ENCODE results near the gene PPP1R3G.
"Not testable (repeated sequence)": the region's sequence is repeated elsewhere in the genome, so short reads cannot be mapped to it uniquely, and the experiment has no call there.

PPP1R3G gene

GRCh38 chr6:5109436-5109835 lies 24.3 kb downstream of the PPP1R3G start:
- no peaks in the 10 kb centered on the region for H3K9me3 Mint-ChIP-seq
- H3K27ac Mint-ChIP-seq = no peak overlapping the region
- no peaks in the 10 kb centered on the region for H3K4me1 Mint-ChIP-seq (ENCODE audit: low read depth)

GRCh38 chr6:5110246-5110645 lies 25.1 kb downstream of the PPP1R3G start:
- H3K36me3 Mint-ChIP-seq (ENCODE audit: low read depth) = no peaks in the 10 kb centered on the region
- H3K4me3 Mint-ChIP-seq = no peak overlapping the region
- H3K4me1 Mint-ChIP-seq (ENCODE audit: low read depth) = no peaks in the 10 kb centered on the region
- H3K27ac Mint-ChIP-seq = no peak overlapping the region
- no peaks in the 10 kb centered on the region for H3K9me3 Mint-ChIP-seq
- no peaks in the 10 kb centered on the region for H3K27me3 Mint-ChIP-seq (ENCODE audit: low read depth)
- no peak for DNase-seq (ENCODE audit: low spot score)

More at GRCh38 chr6:5109436-5109835, 24.3 kb downstream of the PPP1R3G start:
- DNase-seq (ENCODE audit: low spot score) = no peak
- Mint-ChIP-seq H3K36me3 (ENCODE audit: low read depth) (no peaks in the 10 kb centered on the region), H3K4me3 (no peak overlapping the region), H3K27me3 (ENCODE audit: low read depth) (no peaks in the 10 kb centered on the region)

- Mint-ChIP-seq H3K36me3 (ENCODE audit: low read depth) (no peaks in the 10 kb centered on the region), H3K27me3 (ENCODE audit: low read depth) (no peaks in the 10 kb centered on the region), H3K4me3 (no peak overlapping the region), H3K27ac (no peak overlapping the region), H3K9me3 (no peaks in the 10 kb centered on the region), H3K4me1 (ENCODE audit: low read depth) (no peaks in the 10 kb centered on the region)
- DNase-seq (ENCODE audit: low spot score) = no peak
Observed at GRCh38 chr6:5111626-5112025, 26.5 kb downstream of the PPP1R3G start.

GRCh38 chr6:5112066-5112799 lies 27.1 kb downstream of the PPP1R3G start:
- H3K27ac Mint-ChIP-seq = no peak overlapping the region
- no peaks in the 10 kb centered on the region for H3K27me3 Mint-ChIP-seq (ENCODE audit: low read depth)
- no peak overlapping the region for H3K4me3 Mint-ChIP-seq
- no peaks in the 10 kb centered on the region for H3K4me1 Mint-ChIP-seq (ENCODE audit: low read depth)
- no peaks in the 10 kb centered on the region for H3K9me3 Mint-ChIP-seq
- DNase-seq (ENCODE audit: low spot score) = no peak
- no peaks in the 10 kb centered on the region for H3K36me3 Mint-ChIP-seq (ENCODE audit: low read depth)

GRCh38 chr6:5113096-5113495 lies 28.0 kb downstream of the PPP1R3G start:
- DNase-seq (ENCODE audit: low spot score) = no peak
- no peaks in the 10 kb centered on the region for H3K36me3 Mint-ChIP-seq (ENCODE audit: low read depth)
- H3K4me3 Mint-ChIP-seq = no peak overlapping the region
- no peaks in the 10 kb centered on the region for H3K27me3 Mint-ChIP-seq (ENCODE audit: low read depth)
- H3K27ac Mint-ChIP-seq = no peak overlapping the region
- no peaks in the 10 kb centered on the region for H3K9me3 Mint-ChIP-seq
- no peaks in the 10 kb centered on the region for H3K4me1 Mint-ChIP-seq (ENCODE audit: low read depth)

- H3K27ac Mint-ChIP-seq = no peak overlapping the region
- H3K4me3 Mint-ChIP-seq = no peak overlapping the region
- no peak for DNase-seq (ENCODE audit: low spot score)
- no peaks in the 10 kb centered on the region for H3K27me3 Mint-ChIP-seq (ENCODE audit: low read depth)
- no peaks in the 10 kb centered on the region for H3K36me3 Mint-ChIP-seq (ENCODE audit: low read depth)
- H3K9me3 Mint-ChIP-seq = no peaks in the 10 kb centered on the region
- no peaks in the 10 kb centered on the region for H3K4me1 Mint-ChIP-seq (ENCODE audit: low read depth)
Observed at GRCh38 chr6:5115168-5115567, 30.0 kb downstream of the PPP1R3G start.

- Mint-ChIP-seq H3K36me3 (ENCODE audit: low read depth) (no peaks in the 10 kb centered on the region), H3K27ac (no peak overlapping the region), H3K27me3 (ENCODE audit: low read depth) (no peaks in the 10 kb centered on the region), H3K9me3 (no peaks in the 10 kb centered on the region), H3K4me1 (ENCODE audit: low read depth) (no peaks in the 10 kb centered on the region), H3K4me3 (no peak overlapping the region)
- DNase-seq (ENCODE audit: low spot score) = no peak
Observed at GRCh38 chr6:5116243-5116991, 31.3 kb downstream of the PPP1R3G start.

GRCh38 chr6:5119090-5119951 lies 34.2 kb downstream of the PPP1R3G start:
- Mint-ChIP-seq H3K27me3 (ENCODE audit: low read depth) (no peaks in the 10 kb centered on the region), H3K4me3 (no peak overlapping the region), H3K4me1 (ENCODE audit: low read depth) (no peaks in the 10 kb centered on the region), H3K9me3 (no peaks in the 10 kb centered on the region), H3K36me3 (ENCODE audit: low read depth) (no peaks in the 10 kb centered on the region), H3K27ac (no peak overlapping the region)
- no peak for DNase-seq (ENCODE audit: low spot score)

GRCh38 chr6:5120011-5120410 lies 34.9 kb downstream of the PPP1R3G start:
- Mint-ChIP-seq H3K9me3 (no peaks in the 10 kb centered on the region), H3K27ac (no peak overlapping the region), H3K27me3 (ENCODE audit: low read depth) (no peaks in the 10 kb centered on the region), H3K36me3 (ENCODE audit: low read depth) (no peaks in the 10 kb centered on the region), H3K4me1 (ENCODE audit: low read depth) (no peaks in the 10 kb centered on the region), H3K4me3 (no peak overlapping the region)
- DNase-seq (ENCODE audit: low spot score) = no peak

GRCh38 chr6:5120543-5120942 lies 35.4 kb downstream of the PPP1R3G start:
- H3K27ac Mint-ChIP-seq; H3K4me3 Mint-ChIP-seq; DNase-seq (ENCODE audit: low spot score); H3K4me1 Mint-ChIP-seq (ENCODE audit: low read depth); H3K9me3 Mint-ChIP-seq; H3K27me3 Mint-ChIP-seq (ENCODE audit: low read depth); H3K36me3 Mint-ChIP-seq (ENCODE audit: low read depth): not testable (repeated sequence)

GRCh38 chr6:5121479-5121878 lies 36.3 kb downstream of the PPP1R3G start:
- Mint-ChIP-seq H3K36me3 (ENCODE audit: low read depth) (no peaks in the 10 kb centered on the region), H3K9me3 (no peaks in the 10 kb centered on the region), H3K4me3 (no peak overlapping the region), H3K27me3 (ENCODE audit: low read depth) (no peaks in the 10 kb centered on the region), H3K27ac (no peak overlapping the region), H3K4me1 (ENCODE audit: low read depth) (no peaks in the 10 kb centered on the region)
- no peak for DNase-seq (ENCODE audit: low spot score)

- Mint-ChIP-seq H3K27me3 (ENCODE audit: low read depth) (no peaks in the 10 kb centered on the region), H3K36me3 (ENCODE audit: low read depth) (no peaks in the 10 kb centered on the region), H3K27ac (no peak overlapping the region), H3K4me1 (ENCODE audit: low read depth) (no peaks in the 10 kb centered on the region), H3K4me3 (no peak overlapping the region), H3K9me3 (no peaks in the 10 kb centered on the region)
- DNase-seq (ENCODE audit: low spot score) = no peak
Observed at GRCh38 chr6:5121956-5122355, 36.8 kb downstream of the PPP1R3G start.

- Mint-ChIP-seq H3K27me3 (ENCODE audit: low read depth) (no peaks in the 10 kb centered on the region), H3K4me1 (ENCODE audit: low read depth) (no peaks in the 10 kb centered on the region), H3K4me3 (no peak overlapping the region), H3K36me3 (ENCODE audit: low read depth) (no peaks in the 10 kb centered on the region), H3K27ac (no peak overlapping the region), H3K9me3 (no peaks in the 10 kb centered on the region)
- no peak for DNase-seq (ENCODE audit: low spot score)
Observed at GRCh38 chr6:5122504-5123112, 37.5 kb downstream of the PPP1R3G start.
